Ramos (cell line): ENCODE results near the gene MAML2.

Source experiments
- in situ Hi-C: fragments of 300-500 bp; cut with MboI; formaldehyde crosslinking; loops from one replicate; pipeline ENCODE4 v1.14.3; 2022; ENCODE audit warnings: low sequenced_read_pairs; ENCODE audit not compliant: unreplicated experiment

Gene MAML2

DNA sequence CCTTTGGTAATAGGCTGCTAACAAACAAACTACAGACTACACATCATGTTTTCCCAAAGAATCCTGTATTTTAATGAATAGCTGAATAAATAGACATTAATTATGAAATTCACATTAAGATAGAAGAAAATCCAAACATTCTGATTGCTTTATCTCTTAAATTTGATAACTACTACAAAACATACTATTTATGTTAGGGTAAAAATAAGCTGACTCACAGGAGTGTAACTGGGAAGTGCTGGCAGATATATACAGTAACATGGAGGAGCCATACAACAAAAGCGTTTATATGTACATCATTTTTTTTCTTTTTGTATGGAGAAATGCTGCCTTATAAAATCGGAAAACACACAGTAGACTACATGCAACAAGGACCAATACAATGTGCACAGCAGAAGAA lies 366.4 kb downstream of the MAML2 start:
- in situ Hi-C loops: no loop called here

DNA sequence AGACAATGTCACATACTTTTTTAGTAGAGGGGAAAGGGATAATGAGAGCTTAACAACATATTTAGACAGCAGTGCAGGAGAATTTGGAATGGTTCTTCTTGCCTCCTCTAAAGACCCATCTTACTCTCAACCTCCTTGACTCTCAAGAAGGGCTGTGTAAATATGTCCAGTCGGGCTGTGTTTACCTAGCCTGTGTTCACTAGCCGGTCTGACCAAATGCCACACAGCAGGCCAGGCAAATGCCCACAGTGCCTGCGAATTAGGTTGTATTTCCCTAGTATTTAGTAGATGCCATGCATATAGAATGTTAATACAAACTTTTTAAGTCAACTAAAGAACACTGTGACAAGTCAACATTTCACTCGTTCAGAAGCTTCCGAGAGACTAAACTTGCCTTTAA lies 367.7 kb downstream of the MAML2 start:
- in situ Hi-C loops: no loop called here

DNA sequence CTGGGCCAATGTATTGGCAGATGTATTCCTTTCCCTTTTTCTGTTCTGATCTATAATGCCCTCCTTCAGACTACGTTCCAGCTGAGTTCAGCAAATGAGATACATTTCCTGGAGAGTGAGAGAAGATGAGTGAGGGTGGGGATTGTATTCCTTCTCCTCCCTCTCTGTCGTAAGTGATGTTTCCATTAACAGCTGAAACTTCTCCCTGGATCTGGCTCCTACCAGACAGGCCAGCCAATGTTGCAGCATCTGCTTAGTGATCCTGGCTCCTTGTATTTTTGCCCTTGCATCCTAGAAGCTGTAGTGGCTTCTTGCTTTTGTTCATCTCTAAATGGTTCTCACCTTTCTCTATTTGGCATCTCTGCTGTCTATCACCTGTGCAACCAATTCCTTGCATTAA lies 370.9 kb downstream of the MAML2 start:
- in situ Hi-C loops: no loop called here

DNA sequence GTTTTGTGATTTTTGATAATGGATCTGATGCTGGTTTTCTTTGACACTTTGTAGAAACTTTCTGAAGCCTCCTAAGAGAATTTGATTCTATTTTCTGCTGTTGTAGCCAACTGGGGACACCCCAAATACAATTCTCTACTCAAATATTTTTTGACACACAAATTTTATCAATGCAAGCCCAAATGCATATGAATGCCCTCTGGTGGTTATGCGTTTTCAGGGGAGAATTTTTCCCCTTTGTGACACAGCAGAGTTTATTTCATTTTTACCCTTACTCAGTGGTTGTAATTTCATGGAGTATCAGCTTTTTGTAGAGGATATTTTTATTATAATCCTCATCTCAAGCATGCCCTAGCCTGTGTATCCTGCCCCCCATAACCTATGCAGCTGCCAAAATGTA lies 374.4 kb downstream of the MAML2 start:
- in situ Hi-C loops: no loop called here

DNA sequence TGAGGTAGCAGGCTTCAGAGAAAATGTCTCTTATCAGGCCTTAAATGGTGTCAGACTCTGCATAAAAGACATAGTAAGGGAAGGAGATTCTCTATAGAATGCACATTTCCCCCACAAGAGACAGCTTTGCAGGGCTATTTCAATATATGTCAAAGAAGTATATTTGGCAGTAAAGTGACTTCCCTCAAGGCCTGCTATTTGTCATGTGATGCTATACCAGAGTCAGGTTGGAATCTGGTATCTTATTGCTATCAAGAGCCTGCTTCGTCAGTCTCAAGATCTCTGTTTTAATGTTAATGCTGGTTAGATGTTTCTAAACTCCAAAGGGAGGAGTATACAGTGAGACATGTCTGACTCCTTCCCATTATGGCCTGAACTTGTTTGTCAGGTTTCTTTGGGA lies 378.7 kb downstream of the MAML2 start:
- in situ Hi-C loops: no loop called here

DNA sequence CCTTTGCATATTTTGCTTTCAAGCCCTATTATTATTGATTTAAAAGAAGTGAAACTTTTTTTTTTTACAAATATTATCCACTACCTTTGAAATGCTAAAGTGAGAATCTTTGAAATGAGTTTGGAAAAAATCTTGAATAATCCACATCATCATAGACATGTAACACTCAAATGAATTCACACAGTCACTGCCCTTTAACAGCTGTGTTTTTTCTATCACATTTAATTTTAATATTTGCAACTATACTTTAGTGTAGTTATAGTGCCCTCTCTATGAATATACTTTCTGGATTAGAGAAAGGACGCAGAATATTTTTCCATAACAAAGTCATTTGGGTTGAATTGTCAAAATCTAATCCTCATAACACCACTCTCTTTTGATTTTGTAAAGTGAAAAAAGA lies 381.2 kb downstream of the MAML2 start:
- in situ Hi-C loops: no loop called here

DNA sequence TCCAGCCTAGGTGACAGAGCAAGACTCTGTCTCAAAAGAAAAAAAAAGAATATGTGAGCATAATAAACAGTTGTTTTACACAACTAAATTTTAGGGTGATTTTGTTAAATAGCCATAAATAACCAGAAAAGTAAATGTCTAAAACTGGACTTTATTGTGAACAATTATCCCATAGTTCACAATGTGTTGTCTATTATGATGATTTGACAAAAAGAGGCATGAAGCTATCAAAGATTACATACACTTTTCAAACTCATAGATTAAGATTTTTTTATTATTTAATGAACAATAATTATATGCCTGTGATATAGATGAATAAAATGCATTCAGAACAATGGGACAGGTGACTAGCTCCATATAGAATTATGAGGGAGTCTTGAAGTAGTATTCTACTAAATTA lies 392.1 kb downstream of the MAML2 start:
- in situ Hi-C loops: no loop called here

DNA sequence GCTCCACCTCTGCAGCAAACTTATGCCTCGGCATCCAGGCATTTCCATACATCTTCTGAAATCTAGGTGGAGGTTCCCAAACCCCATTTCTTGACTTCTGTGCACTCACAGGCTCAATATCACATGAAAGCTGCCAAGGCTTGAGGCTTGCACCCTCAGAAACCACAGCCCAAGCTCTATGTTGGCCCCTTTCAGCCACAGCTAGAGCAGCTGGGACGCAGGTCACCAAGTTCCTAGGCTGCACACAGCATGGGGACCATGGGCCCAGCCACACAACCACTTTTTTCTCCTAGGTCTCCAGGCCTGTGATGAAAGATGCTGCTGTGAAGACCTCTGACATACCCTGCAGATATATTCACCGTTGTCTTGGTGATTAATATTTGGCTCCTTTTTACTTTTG lies 394.4 kb downstream of the MAML2 start:
- in situ Hi-C loops: no loop called here

DNA sequence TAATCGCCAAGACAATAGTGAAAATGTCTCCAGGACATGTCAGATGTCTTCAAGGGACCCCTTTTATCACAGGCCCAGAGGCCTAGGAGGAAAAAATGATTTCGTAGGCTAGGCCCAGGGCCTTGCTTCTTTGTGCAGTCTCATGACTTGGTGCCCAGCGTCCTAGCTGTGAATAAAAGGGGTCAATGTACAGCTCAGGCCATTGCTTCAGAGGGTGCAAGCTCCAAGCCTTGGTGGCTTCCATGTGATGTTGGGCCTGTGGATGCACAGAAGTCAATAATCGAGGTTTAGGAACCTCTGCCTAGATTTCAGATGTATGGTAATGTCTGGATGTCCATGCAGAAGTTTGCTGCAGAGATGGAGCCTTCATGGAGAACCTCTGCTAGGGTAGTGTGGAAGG lies 398.4 kb downstream of the MAML2 start:
- in situ Hi-C loops: no loop called here

DNA sequence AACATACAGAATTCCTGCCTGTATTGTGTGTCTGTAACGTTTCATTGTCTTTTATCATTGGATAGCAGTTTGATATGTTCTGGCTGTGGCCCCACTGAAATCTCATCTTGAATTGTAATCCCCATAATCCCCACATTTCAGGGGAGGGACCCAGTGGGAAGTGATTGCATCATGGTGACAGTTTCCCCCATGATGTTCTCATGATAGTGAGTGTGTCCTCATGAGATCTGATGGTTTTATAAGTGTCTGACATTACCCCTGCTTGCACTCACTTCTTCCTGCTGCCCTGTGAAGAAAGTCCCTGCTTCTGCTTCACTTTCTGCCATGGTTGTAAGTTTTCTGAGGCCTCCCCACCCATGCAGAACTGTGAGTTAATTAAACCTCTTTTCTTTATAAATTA lies 399.4 kb downstream of the MAML2 start:
- in situ Hi-C loops: no loop called here

DNA sequence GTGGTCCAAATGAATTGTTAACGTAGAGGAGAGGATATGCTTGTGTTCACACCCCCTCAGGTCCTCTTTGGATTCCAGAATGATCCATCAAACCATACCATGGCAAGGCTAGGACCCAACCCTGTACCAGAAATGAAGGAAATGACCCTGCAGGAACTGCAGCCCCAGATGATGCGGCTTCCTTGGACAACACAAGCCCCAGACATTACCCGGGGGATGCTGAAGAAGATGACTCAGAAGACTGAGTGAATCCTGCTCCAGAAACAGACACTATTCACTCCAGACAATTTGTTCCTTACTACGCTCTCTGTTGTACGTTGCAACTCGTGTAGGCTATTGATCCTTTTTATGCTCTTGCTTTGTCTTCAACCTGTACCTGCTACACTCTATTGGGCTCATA lies 403.9 kb downstream of the MAML2 start:
- in situ Hi-C loops: no loop called here

DNA sequence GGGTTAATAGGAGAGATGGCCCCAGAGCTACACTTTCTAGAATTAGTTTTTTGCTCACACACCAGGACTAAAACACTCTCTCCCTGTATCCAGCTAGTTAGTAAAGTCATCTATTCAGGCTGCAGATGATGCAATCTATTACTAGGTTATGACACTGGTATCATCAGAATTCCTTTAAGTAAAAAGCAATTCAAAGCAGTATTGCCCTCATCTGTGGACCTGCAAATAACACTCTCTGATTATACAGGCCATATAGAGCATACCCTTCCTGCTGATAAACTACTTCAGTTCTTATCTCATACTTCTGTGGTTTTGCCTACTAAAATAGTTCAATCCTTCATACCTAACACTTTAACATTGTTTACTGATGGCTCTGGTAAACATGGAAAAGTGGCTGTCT lies 405.6 kb downstream of the MAML2 start:
- in situ Hi-C loops: no loop called here

DNA sequence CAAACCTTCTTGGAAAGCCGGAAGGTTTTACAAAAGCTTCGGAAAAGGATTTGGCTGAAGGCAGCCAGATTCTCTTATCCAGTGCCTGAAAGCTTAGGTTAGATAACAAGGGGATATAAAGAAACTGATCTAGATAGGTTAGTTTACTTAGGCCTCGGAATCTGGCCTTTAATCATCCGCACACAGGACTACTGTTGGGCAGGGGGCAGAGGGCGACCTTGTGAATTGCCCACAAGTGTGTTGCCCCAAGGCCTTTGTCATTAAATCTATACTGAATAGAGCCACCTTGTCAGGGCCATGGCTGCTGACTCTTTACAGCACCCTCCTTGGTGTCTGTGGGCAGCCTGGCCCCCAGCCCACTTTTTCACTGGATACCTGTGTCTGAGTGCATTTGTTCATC lies 409.4 kb downstream of the MAML2 start:
- in situ Hi-C loops: no loop called here

DNA sequence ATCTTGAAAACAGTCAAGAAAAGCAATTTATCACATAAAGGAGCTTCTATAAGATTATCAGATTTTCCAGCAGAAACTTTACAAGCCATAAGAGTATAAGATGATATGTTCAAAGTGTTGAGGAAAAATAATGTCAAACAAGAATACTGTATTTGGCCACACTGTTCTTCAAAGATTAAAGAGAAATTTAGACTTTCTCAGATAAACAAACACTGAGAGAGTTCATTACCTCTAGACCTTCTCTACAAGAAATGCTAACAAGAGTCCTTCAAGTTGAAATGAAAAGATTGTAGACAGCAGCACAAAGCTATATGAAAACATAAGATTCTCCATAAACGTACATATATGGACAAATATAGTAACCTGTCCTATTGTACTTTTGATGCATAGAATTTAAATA lies 411.1 kb downstream of the MAML2 start:
- in situ Hi-C loops: no loop called here

DNA sequence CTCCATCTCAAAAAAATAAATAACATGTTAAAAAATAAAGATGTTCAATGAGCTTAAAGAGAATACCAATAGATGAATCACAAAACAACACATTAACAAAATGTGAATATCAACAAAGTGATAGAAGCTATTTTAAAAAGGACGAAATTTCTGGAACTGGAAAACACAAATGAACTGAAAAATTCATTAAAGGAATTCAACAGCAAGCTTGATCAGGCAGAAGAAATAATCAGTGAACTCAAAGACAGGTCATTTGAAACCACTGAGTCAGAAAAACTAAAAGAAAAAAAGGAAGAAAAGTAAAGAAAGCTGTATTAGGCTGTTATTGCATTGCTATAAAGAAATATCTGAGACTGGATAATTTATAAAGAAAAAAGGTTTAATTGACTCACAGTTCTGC lies 412.0 kb downstream of the MAML2 start:
- in situ Hi-C loops: no loop called here

DNA sequence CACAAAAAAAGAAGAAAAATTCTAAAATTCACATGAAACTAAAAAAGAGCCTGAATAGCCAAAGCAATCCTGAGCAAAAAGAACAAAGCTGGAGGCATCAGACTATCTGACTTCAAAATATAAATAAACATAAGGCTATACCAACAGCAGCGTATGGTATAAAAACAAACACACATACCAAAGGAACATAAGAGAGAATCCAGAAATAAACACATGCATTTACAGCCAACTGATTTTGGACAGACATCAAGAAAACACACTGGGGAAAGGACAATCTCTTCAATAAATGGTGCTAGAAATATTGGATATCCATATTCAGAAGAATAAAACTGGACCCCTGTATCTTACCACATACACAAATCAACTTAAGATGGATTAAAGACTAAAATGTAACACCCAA lies 416.3 kb downstream of the MAML2 start:
- in situ Hi-C loops: no loop called here
